Liver (tissue), 9 donors: Measurements from ENCODE around the gene TTLL3. TPM values are rescaled to one million over a fixed set of nuclear protein-coding genes. Genes with fewer than 3 reads are reported as not detected.

Experiments
- DNase-seq: peaks from one replicate; pipeline ENCODE4 v3.0.0-alpha.2; 2017; ENCODE audit warnings: low spot score
- H3K27ac ChIP-seq, 2 donors: one replicate each; pipeline ENCODE4 v1.7.0; 2013; ENCODE audit warnings: inconsistent platforms in 2 of 2, low read length in 2 of 2, control low read depth in 1 of 2, low read depth in 1 of 2, mild to moderate bottlenecking in 1 of 2
- H3K27me3 ChIP-seq, 4 donors: one replicate each; pipeline versions ENCODE4 v1.6.1 to v1.7.0; 2013; ENCODE audit warnings: low read length in 3 of 4, inconsistent platforms in 1 of 4, mild to moderate bottlenecking in 1 of 4, moderate library complexity in 1 of 4; ENCODE audit not compliant: control insufficient read depth in 4 of 4, insufficient read depth in 4 of 4
- H3K36me3 ChIP-seq, 4 donors: one replicate each; pipeline versions ENCODE4 v1.6.1 to v1.7.0; 2013; ENCODE audit warnings: low read length in 3 of 4, mild to moderate bottlenecking in 3 of 4, low read depth in 1 of 4, moderate library complexity in 1 of 4; ENCODE audit not compliant: control insufficient read depth in 4 of 4, insufficient read depth in 3 of 4
- H3K4me1 ChIP-seq, 4 donors: one replicate each; pipeline versions ENCODE4 v1.6.1 to v1.7.0; 2013; ENCODE audit warnings: low read length in 3 of 4, mild to moderate bottlenecking in 3 of 4, moderate library complexity in 1 of 4; ENCODE audit not compliant: control insufficient read depth in 4 of 4, insufficient read depth in 4 of 4
- H3K4me3 ChIP-seq, 3 donors: one replicate each; pipeline versions ENCODE4 v1.6.1 to v1.7.0; 2013; ENCODE audit warnings: low read length in 3 of 3, control low read depth in 1 of 3, low read depth in 1 of 3, mild to moderate bottlenecking in 1 of 3
- H3K9ac ChIP-seq, 2 donors: one replicate each; pipeline ENCODE4 v1.7.0; 2013; ENCODE audit warnings: low read length in 2 of 2, mild to moderate bottlenecking in 2 of 2, moderate library complexity in 2 of 2, control low read depth in 1 of 2, low read depth in 1 of 2
- H3K9me3 ChIP-seq, 4 donors: one replicate each; pipeline versions ENCODE4 v1.6.1 to v1.7.0; 2013; ENCODE audit warnings: low read length in 3 of 4; ENCODE audit not compliant: control insufficient read depth in 4 of 4
- CTCF ChIP-seq: fragments of 150-350 bp; IDR thresholded peaks from 2 replicates; pipeline ENCODE4 v1.5.1; 2017; ENCODE audit warnings: improper control_type of control experiment, low read depth, low read length; ENCODE audit not compliant: missing input control
- EGR1 ChIP-seq, 2 donors: IDR thresholded peaks; 2 replicates each; pipeline ENCODE4 v1.6.1; 2016 to 2018; ENCODE audit warnings: antibody characterized with exemption in 2 of 2, low read depth in 2 of 2
- FOXA1 ChIP-seq: IDR thresholded peaks from 2 replicates; pipeline ENCODE4 v1.6.1; 2016; ENCODE audit warnings: antibody characterized with exemption
- FOXA2 ChIP-seq: IDR thresholded peaks from 2 replicates; pipeline ENCODE4 v1.6.1; 2016; ENCODE audit warnings: antibody characterized with exemption
- GABPA ChIP-seq, 2 donors: IDR thresholded peaks in 1 of 2; conservative IDR thresholded peaks in 1 of 2; 2 replicates each; pipeline ENCODE4 v1.6.1; 2016; ENCODE audit warnings: antibody characterized with exemption in 2 of 2, mild to moderate bottlenecking in 1 of 2, moderate library complexity in 1 of 2
- HNF4A ChIP-seq, 2 donors: conservative IDR thresholded peaks; 2 replicates each; pipeline ENCODE4 v1.6.1; 2016; ENCODE audit warnings: antibody characterized with exemption in 2 of 2, mild to moderate bottlenecking in 2 of 2
- HNF4G ChIP-seq: IDR thresholded peaks from 2 replicates; pipeline ENCODE4 v1.6.1; 2016; ENCODE audit warnings: antibody characterized with exemption
- JUND ChIP-seq, 2 donors: IDR thresholded peaks; 2 replicates each; pipeline ENCODE4 v1.6.1; 2016; ENCODE audit warnings: antibody characterized with exemption in 2 of 2
- NR2F2 ChIP-seq: IDR thresholded peaks from 2 replicates; pipeline ENCODE4 v1.6.1; 2016; ENCODE audit warnings: antibody characterized with exemption
- RAD21 ChIP-seq, 2 donors: IDR thresholded peaks; 2 replicates each; pipeline ENCODE4 v1.6.1; 2016; ENCODE audit warnings: antibody characterized with exemption in 2 of 2, mild to moderate bottlenecking in 2 of 2
- RXRA ChIP-seq, 2 donors: IDR thresholded peaks; 2 replicates each; pipeline ENCODE4 v1.6.1; 2017 to 2018; ENCODE audit warnings: antibody characterized with exemption in 2 of 2, mild to moderate bottlenecking in 1 of 2
- SP1 ChIP-seq: IDR thresholded peaks from 2 replicates; pipeline ENCODE4 v1.6.1; 2018; ENCODE audit warnings: antibody characterized with exemption, mild to moderate bottlenecking
- TAF1 ChIP-seq: conservative IDR thresholded peaks from 2 replicates; pipeline ENCODE4 v1.6.1; 2016; ENCODE audit warnings: antibody characterized with exemption, mild to moderate bottlenecking
- YY1 ChIP-seq: IDR thresholded peaks from 2 replicates; pipeline ENCODE4 v1.6.1; 2016; ENCODE audit warnings: antibody characterized with exemption, mild to moderate bottlenecking
- ZBTB33 ChIP-seq: IDR thresholded peaks from 2 replicates; pipeline ENCODE4 v1.6.1; 2016; ENCODE audit warnings: antibody characterized with exemption
- WGBS: extraction: QIAGEN DNeasy Blood & Tissue Kit; methylation state at CpG from one replicate; pipeline ENCODE4 v1.1.7; 2013; 5-methylcytosine and 5-hydroxymethylcytosine counted together
- polyA plus RNA-seq, 2 donors: library from polyadenylated mRNA; stranded (reverse) in 1 of 2; unstranded in 1 of 2; fragments of 200-250 nt in 1 of 2; fragments of >200 nt in 1 of 2; fragmentation: Nextera tagmentation in 1 of 2; extraction: Ambion mirVana in 1 of 2; gene quantifications; one replicate each; pipeline versions ENCODE4 v1.2.1 to v1.2.3, GENCODE V29; 2013 to 2015
- total RNA-seq, 2 donors: library from RNA; depleted of rRNA; stranded (reverse); fragments of >200 nt; gene quantifications; one replicate each; pipeline ENCODE4 v1.2.3, GENCODE V29; 2014
- TF ChIP-seq, protein P1 (sequence below): IDR thresholded peaks from 2 replicates; pipeline ENCODE4 v1.6.1; 2016; ENCODE audit warnings: antibody characterized with exemption
- donor health status: healthy.
- donor health status: healthy.
- donor health status: healthy.
- donor health status: healthy.
- donor health status: healthy.

TTLL3 gene
- total and polyA plus RNA-seq, 4 donors = 2.8 to 19.6 (median 6.5) TPM

GRCh38 chr3:9804996-9805395 lies 5.1 kb upstream of the TTLL3 start:
- no peak overlapping the region for H3K27ac ChIP-seq
- no peak for DNase-seq
- no peak overlapping the region for H3K4me3 ChIP-seq
- TF ChIP-seq NR2F2 (no peak), HNF4A (conservative IDR thresholded peaks at IDR 0.05) (no peak), ZBTB33 (no peak), JUND (IDR thresholded peaks at IDR 0.05) (no peak), TAF1 (no peak), RXRA (IDR thresholded peaks at IDR 0.05) (no peak), YY1 (no peak), GABPA (IDR thresholded peaks at IDR 0.05 in 1 of 2, conservative IDR thresholded peaks at IDR 0.05 in 1 of 2) (no peak), RAD21 (IDR thresholded peaks at IDR 0.05) (no peak)
- no peaks in the 10 kb centered on the region for H3K9me3 ChIP-seq
- 94% methylated on average over 5 of the region's 5 CpGs for WGBS
- peaks cover 0 to 7% (median 4%) of the 10 kb centered on the region in 4 donors for H3K4me1 ChIP-seq
- peaks cover 20 to 58% (median 52%) of the 10 kb centered on the region in 4 donors for H3K36me3 ChIP-seq
- no peaks in the 10 kb centered on the region for H3K27me3 ChIP-seq
- no peak overlapping the region for H3K9ac ChIP-seq

DNA sequence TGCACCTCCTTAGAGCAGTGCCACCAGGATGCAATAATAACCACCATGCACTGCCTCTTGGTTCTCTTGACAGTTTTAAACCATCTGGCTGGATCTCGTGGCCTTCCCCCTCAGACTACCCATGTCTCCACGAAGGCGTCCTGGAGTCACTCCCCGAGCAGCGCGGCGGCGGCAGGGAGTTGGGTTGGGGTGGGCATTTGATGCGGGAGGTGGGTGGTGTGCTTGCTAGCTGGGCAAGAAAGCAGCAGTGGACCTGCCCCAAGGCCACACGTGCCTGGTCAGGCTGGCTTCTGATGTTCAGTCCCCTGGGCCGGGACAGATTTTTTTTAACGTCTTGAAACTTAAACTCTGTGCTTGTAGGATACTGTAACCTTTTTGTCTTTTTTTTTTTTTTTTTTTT lies 3.9 kb upstream of the TTLL3 start:
- Histone ChIP-seq H3K9me3 (no peaks in the 10 kb centered on the region), H3K27ac (no peak overlapping the region), H3K27me3 (no peaks in the 10 kb centered on the region), H3K36me3 (peaks cover 14 to 49% (median 46%) of the 10 kb centered on the region in 4 donors), H3K9ac (no peak overlapping the region), H3K4me3 (no peak overlapping the region), H3K4me1 (peaks cover 0 to 13% (median 7%) of the 10 kb centered on the region in 4 donors)
- no peak for DNase-seq
- no peak for TF ChIP-seq YY1
- TF ChIP-seq, protein P1, sequence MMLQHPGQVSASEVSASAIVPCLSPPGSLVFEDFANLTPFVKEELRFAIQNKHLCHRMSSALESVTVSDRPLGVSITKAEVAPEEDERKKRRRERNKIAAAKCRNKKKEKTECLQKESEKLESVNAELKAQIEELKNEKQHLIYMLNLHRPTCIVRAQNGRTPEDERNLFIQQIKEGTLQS = no peak
- no peak for TF ChIP-seq RAD21 (IDR thresholded peaks at IDR 0.05)
- TF ChIP-seq FOXA2 = no peak
- WGBS = 94% methylated on average over 12 of the region's 12 CpGs

- no peak for DNase-seq
- no peaks in the 10 kb centered on the region for H3K9me3 ChIP-seq
- H3K4me3 ChIP-seq = no peak overlapping the region
- peaks cover 0 to 13% (median 7%) of the 10 kb centered on the region in 4 donors for H3K4me1 ChIP-seq
- no peak for TF ChIP-seq FOXA1
- TF ChIP-seq RXRA (IDR thresholded peaks at IDR 0.05) = no peak
- no peak for TF ChIP-seq HNF4A (conservative IDR thresholded peaks at IDR 0.05)
- no peak for TF ChIP-seq YY1
- no peak for TF ChIP-seq FOXA2
- no peak for TF ChIP-seq NR2F2
- no peak for TF ChIP-seq GABPA (IDR thresholded peaks at IDR 0.05 in 1 of 2, conservative IDR thresholded peaks at IDR 0.05 in 1 of 2)
- TF ChIP-seq, protein P1 = no peak
- TF ChIP-seq SP1 = no peak
- no peak for TF ChIP-seq JUND (IDR thresholded peaks at IDR 0.05)
- TF ChIP-seq RAD21 (IDR thresholded peaks at IDR 0.05) = no peak
- no peak for TF ChIP-seq HNF4G
- TF ChIP-seq ZBTB33 = no peak
- TF ChIP-seq TAF1 = no peak
- no peak for TF ChIP-seq CTCF
- no peak for TF ChIP-seq EGR1 (IDR thresholded peaks at IDR 0.05; ENCODE audit: low read depth in 2 of 2)
- no peak overlapping the region for H3K27ac ChIP-seq
- 97% methylated on average over 7 of the region's 7 CpGs for WGBS
- H3K9ac ChIP-seq = no peak overlapping the region
- no peaks in the 10 kb centered on the region for H3K27me3 ChIP-seq
- H3K36me3 ChIP-seq = peaks cover 14 to 44% (median 39%) of the 10 kb centered on the region in 4 donors
Observed at GRCh38 chr3:9806688-9807589, 3.1 kb upstream of the TTLL3 start.
